ENCODE measurements around the gene MYCBP2.

- TF ChIP-seq CTCF (IDR thresholded peaks at IDR 0.05; ENCODE audit: insufficient read depth, low read length, poor library complexity, severe bottlenecking) (no peak), EZH2phosphoT487 (conservative IDR thresholded peaks at IDR 0.05; ENCODE audit: low read length) (no peak)
Measured at GRCh38 chr13:77338961-77339401, 12.1 kb upstream of the MYCBP2 start.
